Activated CD4-positive, CD25-positive, alpha-beta regulatory T cell treated with anti-CD3 and anti-CD28 coated beads, Interleukin-2, amount 50 U/mL, for 16 hours (primary cell): ENCODE measurements around the gene THBS1.

Source experiments
- DNase-seq: peaks from one replicate; pipeline ENCODE4 v3.0.0-alpha.2; 2020; ENCODE audit warnings: low read depth, low spot score

Gene THBS1

DNA sequence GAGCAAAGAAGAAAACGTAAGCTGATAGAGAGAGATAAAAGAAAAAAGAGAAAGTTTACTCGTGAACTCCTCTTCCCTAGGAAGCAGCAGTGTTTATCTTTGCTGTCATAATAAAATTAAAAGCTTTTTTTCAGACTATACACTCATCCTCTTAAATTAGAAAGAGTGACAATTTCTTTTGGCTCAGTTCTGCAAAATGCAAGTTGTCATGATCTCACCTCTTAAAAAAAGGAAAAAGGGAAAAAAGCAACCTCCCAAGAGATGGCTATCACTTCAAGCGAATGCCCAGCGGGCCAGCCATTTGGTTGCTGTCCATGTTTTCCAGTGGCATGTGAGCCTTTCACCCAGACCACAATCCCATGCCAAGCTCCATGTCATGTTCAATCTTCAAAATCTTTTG lies 7.0 kb upstream of the THBS1 start:
- no peak for DNase-seq

DNA sequence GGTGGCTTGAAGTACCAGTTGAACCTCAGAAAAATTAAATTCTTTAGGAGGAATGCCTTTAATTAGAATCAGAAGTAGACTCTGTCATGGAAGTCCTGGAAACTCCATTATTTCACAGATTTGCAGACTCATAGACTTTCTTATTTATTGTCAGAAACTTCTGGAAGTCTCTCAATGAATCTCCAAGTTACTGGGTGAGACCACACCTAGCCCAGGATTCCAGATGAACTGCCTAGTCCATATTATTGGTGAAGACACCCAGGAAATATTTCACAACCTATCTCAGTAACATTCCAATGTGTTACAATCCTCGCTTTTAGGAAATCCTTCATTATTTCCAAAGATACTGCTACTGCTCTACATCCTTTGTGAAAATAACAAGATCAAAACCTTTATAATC lies 6.5 kb upstream of the THBS1 start:
- no peak for DNase-seq

DNA sequence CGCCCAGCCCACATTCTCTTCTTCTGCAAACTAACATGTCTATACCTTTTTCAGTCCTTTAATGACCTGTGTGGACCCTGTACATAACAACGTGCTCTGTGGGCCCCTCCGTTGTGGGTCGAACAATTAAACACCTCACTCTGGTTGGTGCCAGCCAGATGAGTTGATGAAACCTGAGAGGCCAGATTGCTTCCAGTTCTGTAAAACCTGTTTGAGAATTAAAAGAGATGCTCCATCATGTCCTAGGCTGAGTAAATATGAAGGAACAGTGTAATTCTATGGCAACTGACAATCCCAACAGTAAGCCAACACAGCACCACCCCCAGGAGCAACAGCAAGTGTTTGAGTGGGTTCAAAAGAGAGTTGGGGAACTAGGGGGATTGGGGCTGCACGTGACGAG lies 5.7 kb upstream of the THBS1 start:
- DNase-seq: no peak

DNA sequence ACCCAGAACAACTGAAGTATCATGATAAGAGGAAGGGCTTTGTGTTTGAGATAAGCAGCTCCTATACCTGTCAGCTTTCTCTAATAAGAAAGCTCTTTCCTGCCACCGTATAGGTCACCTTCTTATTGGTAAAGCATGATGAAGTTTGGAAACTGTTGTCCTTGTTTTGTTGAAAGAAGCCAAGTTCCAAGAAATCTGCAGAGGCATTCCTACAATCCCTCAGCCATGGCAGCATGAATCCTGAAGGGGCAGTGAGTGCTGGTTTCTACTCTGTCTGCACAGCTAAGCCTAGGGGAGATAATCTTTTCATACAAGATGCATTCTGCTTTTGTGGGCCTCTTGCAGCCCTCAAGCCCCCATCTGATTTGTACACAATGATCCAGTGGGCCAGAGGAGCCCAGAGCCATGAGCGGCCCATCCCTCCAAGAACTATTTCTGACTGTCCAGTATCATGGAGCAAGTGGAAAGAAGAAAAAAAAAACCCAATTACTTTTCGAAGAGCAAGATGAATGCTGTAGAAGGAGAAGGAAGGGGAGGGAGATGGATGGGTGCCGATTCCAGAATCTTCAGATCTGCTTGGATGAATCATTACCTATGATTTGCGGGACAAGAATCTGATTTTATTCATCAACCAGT lies 1.9 kb upstream of the THBS1 start:
- DNase-seq: no peak

- DNase-seq: no peak
Measured at GRCh38 chr15:39579487-39580116, 1.3 kb upstream of the THBS1 start.

GRCh38 chr15:39580117-39580484 lies 778 bp upstream of the THBS1 start:
- DNase-seq: peak; percentile 67

DNA sequence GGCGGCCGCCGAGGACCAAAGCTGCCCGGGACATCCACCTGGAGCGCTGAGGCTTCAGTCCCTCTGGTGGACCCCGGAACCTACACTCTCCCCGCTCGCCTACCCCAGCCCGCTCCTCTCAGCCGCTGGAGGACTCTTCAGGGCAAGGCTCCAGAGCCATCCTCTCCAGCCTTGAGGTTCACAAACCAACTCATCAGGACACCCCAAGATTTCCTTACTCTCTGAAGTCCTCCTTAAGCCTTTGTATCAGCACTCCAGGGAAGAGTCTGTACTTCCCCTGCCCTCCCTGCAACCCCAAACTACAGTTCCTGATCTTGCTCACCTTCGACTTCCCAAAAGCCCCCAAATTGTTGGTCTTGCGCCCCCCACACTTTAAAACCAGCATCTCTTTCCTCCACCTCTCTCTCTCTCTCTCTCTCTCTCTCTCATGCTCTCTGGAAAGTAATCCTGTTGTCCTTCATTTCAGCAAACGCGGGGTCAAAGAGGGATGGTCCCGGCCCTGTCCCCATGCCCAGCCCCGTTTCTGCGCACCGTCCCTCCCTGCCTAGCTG lies 438 bp downstream of the THBS1 start:
- no peak for DNase-seq

DNA sequence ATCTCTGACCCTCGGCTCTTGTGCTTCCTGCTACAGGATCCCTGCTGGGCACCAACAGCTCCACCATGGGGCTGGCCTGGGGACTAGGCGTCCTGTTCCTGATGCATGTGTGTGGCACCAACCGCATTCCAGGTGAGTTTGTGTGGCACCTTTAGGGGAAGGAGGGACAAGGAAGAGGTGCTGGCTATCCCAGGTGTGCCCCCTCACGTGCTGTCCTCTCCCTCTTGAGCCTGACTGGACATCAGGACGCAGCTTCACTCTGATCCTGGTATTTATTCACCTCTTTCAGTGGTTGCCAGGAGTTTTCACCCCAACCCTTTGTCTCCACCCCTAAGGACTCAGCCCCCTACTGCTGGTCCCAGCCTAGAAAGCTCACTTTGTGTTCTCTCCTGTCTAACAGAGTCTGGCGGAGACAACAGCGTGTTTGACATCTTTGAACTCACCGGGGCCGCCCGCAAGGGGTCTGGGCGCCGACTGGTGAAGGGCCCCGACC lies 960 bp downstream of the THBS1 start:
- DNase-seq: no peak

GRCh38 chr15:39582286-39582976 lies 1.6 kb downstream of the THBS1 start:
- DNase-seq: no peak

DNA sequence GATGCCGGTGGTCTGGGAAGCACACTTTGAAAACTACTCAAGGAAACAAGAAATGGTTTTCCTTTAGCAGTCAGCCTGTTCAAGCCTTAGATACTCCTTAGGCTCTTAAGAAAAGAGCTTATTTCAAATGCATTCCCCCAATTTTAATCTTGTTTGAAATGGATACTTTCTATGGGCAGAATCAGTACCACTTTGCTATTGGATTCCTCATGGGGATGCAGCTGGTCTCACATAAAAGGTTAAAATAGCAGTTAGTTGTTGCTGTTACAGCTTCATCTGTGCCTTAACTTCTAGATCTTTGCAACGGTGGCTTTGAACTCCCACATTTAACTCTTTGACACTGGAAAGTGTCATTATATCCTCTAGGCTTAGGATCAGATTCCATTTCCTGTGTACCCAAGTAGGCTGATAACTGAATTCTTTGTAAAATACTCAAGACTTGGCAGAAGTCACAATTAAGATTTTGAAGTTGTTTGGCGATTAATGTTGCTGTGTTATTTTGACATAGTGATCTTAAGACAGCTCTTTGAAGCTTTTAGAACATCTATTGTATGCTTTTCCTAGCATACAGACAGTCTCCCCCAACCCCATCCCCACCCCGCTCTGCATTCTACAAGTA lies 2.2 kb downstream of the THBS1 start:
- DNase-seq: no peak

GRCh38 chr15:39583596-39584265 lies 2.9 kb downstream of the THBS1 start:
- no peak for DNase-seq

DNA sequence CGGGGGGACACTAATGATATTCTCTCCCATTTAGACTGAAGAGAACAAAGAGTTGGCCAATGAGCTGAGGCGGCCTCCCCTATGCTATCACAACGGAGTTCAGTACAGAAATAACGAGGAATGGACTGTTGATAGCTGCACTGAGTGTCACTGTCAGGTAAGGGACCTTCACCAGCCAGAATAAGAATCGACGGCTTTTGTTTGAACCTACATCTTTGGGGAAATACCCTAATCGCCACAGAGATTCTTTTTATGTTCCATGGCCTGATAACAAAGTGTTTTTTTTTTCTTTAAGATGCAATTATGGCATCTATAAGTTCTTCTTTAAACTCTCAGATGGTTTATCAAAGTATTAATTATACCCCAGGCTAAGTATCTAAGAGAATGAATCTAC lies 3.4 kb downstream of the THBS1 start:
- DNase-seq: no peak

- no peak for DNase-seq
Measured at GRCh38 chr15:39584662-39585388, 3.9 kb downstream of the THBS1 start.

DNA sequence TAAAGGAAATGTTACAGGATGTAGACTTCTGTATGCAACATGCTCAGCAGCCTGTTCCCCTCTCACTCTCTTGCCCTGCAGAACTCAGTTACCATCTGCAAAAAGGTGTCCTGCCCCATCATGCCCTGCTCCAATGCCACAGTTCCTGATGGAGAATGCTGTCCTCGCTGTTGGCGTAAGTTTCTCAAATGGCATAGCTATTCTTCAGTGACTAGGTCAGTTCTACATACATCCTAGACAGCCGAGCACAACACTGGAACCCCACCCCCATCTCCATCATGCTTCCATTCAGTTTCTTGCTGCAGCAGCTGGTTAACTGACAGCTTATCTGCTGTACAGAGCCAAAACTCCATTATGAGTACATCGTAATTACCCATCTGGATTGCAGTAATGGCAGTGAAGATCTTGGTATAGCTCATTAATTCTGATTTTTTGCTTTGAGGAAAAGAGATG lies 4.5 kb downstream of the THBS1 start:
- DNase-seq: no peak

DNA sequence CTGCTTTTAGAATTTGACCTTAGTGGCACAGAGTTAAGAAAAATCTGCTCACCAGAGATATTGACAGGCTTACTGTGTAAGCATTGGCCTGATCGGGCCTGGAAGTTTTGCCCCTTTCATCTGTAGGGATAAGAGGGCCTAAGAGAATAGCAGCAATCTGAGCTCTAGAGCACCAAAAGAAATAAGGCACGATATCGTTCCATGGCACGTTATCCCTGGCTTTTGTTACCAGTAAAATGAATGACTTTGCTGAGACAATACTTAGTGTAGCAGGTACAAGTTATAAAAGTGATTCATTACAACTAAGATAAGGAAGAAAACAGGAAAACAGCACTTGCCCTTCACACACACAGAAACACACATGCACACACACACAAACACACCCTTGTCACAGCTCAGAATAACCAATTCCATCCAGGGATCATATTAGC lies 5.0 kb downstream of the THBS1 start:
- no peak for DNase-seq

DNA sequence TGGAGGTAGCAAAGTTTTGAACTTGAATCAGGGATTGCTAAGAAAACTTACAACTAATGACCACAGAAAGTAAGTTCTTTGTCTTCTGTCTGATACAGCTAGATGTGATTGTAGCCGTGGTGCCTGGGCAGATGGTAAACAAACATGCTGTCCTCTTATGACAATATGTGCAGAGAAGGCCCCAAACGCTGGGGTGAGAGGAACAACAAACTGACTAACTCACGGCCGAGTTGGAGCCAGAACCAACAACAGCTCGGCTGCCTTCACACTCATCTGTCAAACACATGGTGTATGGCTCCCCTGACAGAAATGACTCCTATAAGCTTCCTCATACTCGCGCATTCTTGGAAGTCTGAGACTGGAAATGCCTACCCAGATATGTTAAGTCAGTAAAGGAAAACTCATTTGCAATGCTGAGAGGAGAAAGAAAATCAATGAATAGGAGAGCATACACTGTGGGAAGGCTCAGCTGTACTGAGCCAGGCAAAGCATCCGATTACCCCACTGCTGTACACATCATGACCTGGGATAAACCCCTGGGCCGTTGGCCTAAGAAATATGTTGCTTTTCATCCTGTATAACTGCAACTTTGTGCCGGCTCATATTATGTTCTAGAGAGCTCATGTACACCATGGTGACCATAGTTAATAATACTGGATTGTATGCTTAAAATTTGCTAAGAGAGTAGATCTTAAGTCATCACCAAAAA lies 5.7 kb downstream of the THBS1 start:
- DNase-seq: no peak

GRCh38 chr15:39587096-39587721 lies 6.3 kb downstream of the THBS1 start:
- DNase-seq: no peak

DNA sequence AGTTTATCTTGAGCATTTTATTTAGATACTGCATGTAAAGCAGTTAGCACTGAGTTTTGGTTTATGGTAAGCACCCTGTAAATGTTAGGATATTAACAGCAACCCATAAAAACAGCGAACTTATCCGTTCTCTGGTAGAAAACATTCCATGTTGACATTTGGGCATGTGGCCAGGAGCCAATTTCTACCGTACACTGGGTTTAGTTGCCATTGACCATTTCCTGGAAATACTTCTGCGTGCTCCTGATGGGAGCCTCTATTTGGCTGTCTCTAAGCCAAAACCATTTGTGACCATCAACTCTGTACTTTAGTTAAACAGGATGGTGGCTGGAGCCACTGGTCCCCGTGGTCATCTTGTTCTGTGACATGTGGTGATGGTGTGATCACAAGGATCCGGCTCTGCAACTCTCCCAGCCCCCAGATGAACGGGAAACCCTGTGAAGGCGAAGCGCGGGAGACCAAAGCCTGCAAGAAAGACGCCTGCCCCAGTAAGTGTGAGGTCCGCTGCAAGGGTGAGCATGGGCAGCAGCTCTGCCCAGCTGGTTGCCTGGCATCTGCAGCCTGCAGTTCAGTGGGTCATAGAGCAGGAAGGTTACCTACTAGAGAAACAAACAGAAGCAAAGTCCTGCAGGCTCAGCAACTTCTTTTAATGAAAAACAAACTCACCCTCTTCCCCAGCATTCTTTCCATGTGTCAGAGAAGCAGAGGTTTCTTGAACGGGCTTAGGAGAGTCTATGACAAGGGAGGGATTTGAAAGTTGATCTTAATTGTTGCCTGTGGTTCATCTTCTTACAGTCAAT lies 7.1 kb downstream of the THBS1 start:
- DNase-seq: no peak
